Aorta (tissue), 5 donors: ENCODE results near the gene GDPGP1. TPM values are rescaled to one million over a fixed set of nuclear protein-coding genes. Genes with fewer than 3 reads are reported as not detected.
A peak's percentile ranks its signal among the peaks of the same experiment; 100 is the strongest.

Source experiments
- ATAC-seq: fragments of 200-7000 bp; cut with Tn5 transposase; one replicate; pipeline ENCODE4 v1.9.1; 2022; ENCODE audit warnings: moderate library complexity; ENCODE audit not compliant: low FRiP score
- DNase-seq, 2 donors: peaks; one replicate each; pipeline ENCODE4 v3.0.0-alpha.2; 2020
- H3K27ac ChIP-seq, 2 donors: one replicate each; pipeline ENCODE4 v1.5.1; 2013; ENCODE audit warnings: low read length in 2 of 2, mild to moderate bottlenecking in 2 of 2, moderate library complexity in 2 of 2, control low read depth in 1 of 2, inconsistent platforms in 1 of 2, low read depth in 1 of 2
- H3K27me3 ChIP-seq, 2 donors: one replicate each; pipeline ENCODE4 v1.6.1; 2013; ENCODE audit warnings: control low read depth in 1 of 2, low read length in 1 of 2, mild to moderate bottlenecking in 1 of 2, moderate library complexity in 1 of 2; ENCODE audit not compliant: insufficient read depth in 2 of 2, control insufficient read depth in 1 of 2
- H3K36me3 ChIP-seq, 2 donors: one replicate each; pipeline ENCODE4 v1.6.1; 2013; ENCODE audit warnings: control low read depth in 1 of 2, low read length in 1 of 2, mild to moderate bottlenecking in 1 of 2; ENCODE audit not compliant: insufficient read depth in 2 of 2, control insufficient read depth in 1 of 2
- H3K4me1 ChIP-seq, 2 donors: one replicate each; pipeline ENCODE4 v1.6.1; 2013; ENCODE audit warnings: low read length in 2 of 2, control low read depth in 1 of 2, mild to moderate bottlenecking in 1 of 2, moderate library complexity in 1 of 2; ENCODE audit not compliant: insufficient read depth in 2 of 2, control insufficient read depth in 1 of 2
- H3K4me3 ChIP-seq, 2 donors: one replicate each; pipeline ENCODE4 v1.5.1; 2013; ENCODE audit warnings: low read length in 2 of 2, control low read depth in 1 of 2, mild to moderate bottlenecking in 1 of 2
- H3K9me3 ChIP-seq: one replicate; pipeline ENCODE4 v1.6.1; 2013; ENCODE audit warnings: mild to moderate bottlenecking, low read length; ENCODE audit not compliant: control insufficient read depth
- WGBS, 2 donors: extraction: QIAGEN DNeasy Blood & Tissue Kit; methylation state at CpG; one replicate each; pipeline ENCODE4 v1.1.7; 2013; 5-methylcytosine and 5-hydroxymethylcytosine counted together
- intact Hi-C, 2 donors: fragments of 100-400 bp; cut with DNase I; formaldehyde crosslinking; loops; one replicate each; pipeline versions ENCODE4 v1.14.2 to v1.15.0; 2022
- polyA plus RNA-seq, 2 donors: library from polyadenylated mRNA; stranded (reverse); fragments of 200-250 nt; gene quantifications; one replicate each; pipeline ENCODE4 v1.2.3, GENCODE V29; 2013
- total RNA-seq, 2 donors: library from RNA; stranded (reverse); fragmentation: NEBNext Ultra II Directional; extraction: Animal tissue kit (Norgen Biotek cat#: 25700); gene quantifications; one replicate each; pipeline ENCODE4 v1.2.1, GENCODE V29; 2021
- donor health status: healthy with polysubstance abuse.
- donor health status: Bipolar disorder and iron deficiency.
- donor health status: DM: no; HTN: no; CAD: no.
- donor health status: DM: no; HTN: no; CAD: no.
- donor health status: DM: yes; HTN: yes; CAD: no.

The GDPGP1 gene
- total and polyA plus RNA-seq, 4 donors, result 1.3 to 7.1 (median 2.7) TPM

- DNase-seq (no peak), ATAC-seq (no peak)
- Histone ChIP-seq H3K36me3 (no peaks in the 10 kb centered on the region), H3K9me3 (no peaks in the 10 kb centered on the region), H3K27me3 (no peaks in the 10 kb centered on the region), H3K27ac (no peak overlapping the region), H3K4me3 (no peak overlapping the region), H3K4me1 (no peaks in the 10 kb centered on the region)
- WGBS, 2 donors, result 72 to 80% methylated on average over 3 of the region's 3 CpGs
- intact Hi-C loops, result no loop called here
Observed at GRCh38 chr15:90191344-90191687, 42.7 kb upstream of the GDPGP1 start.

- no peaks in the 10 kb centered on the region for H3K36me3 ChIP-seq
- DNase-seq (peak in 1 of 2 donors; percentile 82), ATAC-seq (peak; percentile 61)
- no peak overlapping the region for H3K27ac ChIP-seq
- WGBS, 2 donors, result 24 to 25% methylated on average over 7 of the region's 7 CpGs
- H3K9me3 ChIP-seq, result no peaks in the 10 kb centered on the region
- no peak overlapping the region for H3K4me3 ChIP-seq
- H3K4me1 ChIP-seq, result no peaks in the 10 kb centered on the region
- no peaks in the 10 kb centered on the region for H3K27me3 ChIP-seq
- intact Hi-C loops, result no loop called here
Observed at GRCh38 chr15:90191794-90192509, 42.1 kb upstream of the GDPGP1 start.

- DNase-seq, result peak in 1 of 2 donors; percentile 61
- no peak overlapping the region for H3K4me3 ChIP-seq
- no peaks in the 10 kb centered on the region for H3K36me3 ChIP-seq
- intact Hi-C loops, result no loop called here
- no peak overlapping the region for H3K27ac ChIP-seq
- ATAC-seq, result peak; percentile 47
- no peaks in the 10 kb centered on the region for H3K4me1 ChIP-seq
- 37 to 41% methylated on average over 16 of the region's 16 CpGs for WGBS, 2 donors
- no peaks in the 10 kb centered on the region for H3K27me3 ChIP-seq
- no peaks in the 10 kb centered on the region for H3K9me3 ChIP-seq
Observed at GRCh38 chr15:90192961-90193786, 40.8 kb upstream of the GDPGP1 start.

GRCh38 chr15:90194655-90195054 is 39.4 kb upstream of the GDPGP1 start:
- intact Hi-C loops, result no loop called here
- Histone ChIP-seq H3K27me3 (no peaks in the 10 kb centered on the region), H3K4me3 (no peak overlapping the region), H3K27ac (no peak overlapping the region), H3K4me1 (no peaks in the 10 kb centered on the region), H3K9me3 (no peaks in the 10 kb centered on the region), H3K36me3 (no peaks in the 10 kb centered on the region)
- DNase-seq, result no peak
- no peak for ATAC-seq
- 94 to 100% methylated on average over 2 of the region's 2 CpGs for WGBS, 2 donors

GRCh38 chr15:90200534-90201129 is 33.4 kb upstream of the GDPGP1 start:
- Histone ChIP-seq H3K36me3 (no peaks in the 10 kb centered on the region), H3K4me1 (no peaks in the 10 kb centered on the region), H3K27ac (no peak overlapping the region), H3K9me3 (no peaks in the 10 kb centered on the region), H3K4me3 (peak overlapping the region; percentile 68 to 73), H3K27me3 (no peaks in the 10 kb centered on the region)
- DNase-seq (peak in 1 of 2 donors; percentile 46), ATAC-seq (no peak)
- intact Hi-C loops, result no loop called here
- WGBS, 2 donors, result 13 to 14% methylated on average over 21 to 24 of the region's 24 CpGs

- Histone ChIP-seq H3K27ac (no peak within 1 kb of the TSS), H3K4me1 (no peaks in the 10 kb centered on the region), H3K4me3 (peak within 1 kb of the TSS; percentile 68 to 73), H3K36me3 (no peaks in the 10 kb centered on the region), H3K9me3 (no peaks in the 10 kb centered on the region), H3K27me3 (no peaks in the 10 kb centered on the region)
- intact Hi-C loops, result no loop called here
- peak; percentile 88 to 89 for DNase-seq
- ATAC-seq, result peak; percentile 84
- 1% methylated on average over 53 to 88 of the region's 88 CpGs for WGBS, 2 donors
Observed at GRCh38 chr15:90201130-90201943, 32.7 kb upstream of the GDPGP1 start, which contains the start of gene SEMA4B. Gene SEMA4B (plus strand): TSS chr15:90201330. CDS start chr15:90201579, 249 bp downstream.

- intact Hi-C loops, result no loop called here
- Histone ChIP-seq H3K36me3 (no peaks in the 10 kb centered on the region), H3K27ac (no peak overlapping the region), H3K9me3 (no peaks in the 10 kb centered on the region), H3K4me1 (no peaks in the 10 kb centered on the region), H3K4me3 (peak overlapping the region; percentile 68 to 73), H3K27me3 (no peaks in the 10 kb centered on the region)
- WGBS, 2 donors, result 7 to 11% methylated on average over 24 to 25 of the region's 25 CpGs
- DNase-seq (no peak), ATAC-seq (peak; percentile 31)
Observed at GRCh38 chr15:90201944-90202375, 32.0 kb upstream of the GDPGP1 start.

- Histone ChIP-seq H3K27ac (no peak overlapping the region), H3K4me1 (no peaks in the 10 kb centered on the region), H3K9me3 (no peaks in the 10 kb centered on the region), H3K4me3 (no peak overlapping the region), H3K27me3 (no peaks in the 10 kb centered on the region), H3K36me3 (no peaks in the 10 kb centered on the region)
- intact Hi-C loops, result no loop called here
- WGBS, 2 donors, result 97 to 99% methylated on average over 4 of the region's 4 CpGs
- ATAC-seq, result no peak
- peak in 1 of 2 donors; percentile 20 for DNase-seq
Observed at GRCh38 chr15:90202929-90203328, 31.1 kb upstream of the GDPGP1 start.
